ENCODE results near the gene PLEKHA3.

PLEKHA3 gene

GRCh38 chr2:178473373-178473772 is 6.9 kb upstream of the PLEKHA3 start:
- TF ChIP-seq, protein P1, sequence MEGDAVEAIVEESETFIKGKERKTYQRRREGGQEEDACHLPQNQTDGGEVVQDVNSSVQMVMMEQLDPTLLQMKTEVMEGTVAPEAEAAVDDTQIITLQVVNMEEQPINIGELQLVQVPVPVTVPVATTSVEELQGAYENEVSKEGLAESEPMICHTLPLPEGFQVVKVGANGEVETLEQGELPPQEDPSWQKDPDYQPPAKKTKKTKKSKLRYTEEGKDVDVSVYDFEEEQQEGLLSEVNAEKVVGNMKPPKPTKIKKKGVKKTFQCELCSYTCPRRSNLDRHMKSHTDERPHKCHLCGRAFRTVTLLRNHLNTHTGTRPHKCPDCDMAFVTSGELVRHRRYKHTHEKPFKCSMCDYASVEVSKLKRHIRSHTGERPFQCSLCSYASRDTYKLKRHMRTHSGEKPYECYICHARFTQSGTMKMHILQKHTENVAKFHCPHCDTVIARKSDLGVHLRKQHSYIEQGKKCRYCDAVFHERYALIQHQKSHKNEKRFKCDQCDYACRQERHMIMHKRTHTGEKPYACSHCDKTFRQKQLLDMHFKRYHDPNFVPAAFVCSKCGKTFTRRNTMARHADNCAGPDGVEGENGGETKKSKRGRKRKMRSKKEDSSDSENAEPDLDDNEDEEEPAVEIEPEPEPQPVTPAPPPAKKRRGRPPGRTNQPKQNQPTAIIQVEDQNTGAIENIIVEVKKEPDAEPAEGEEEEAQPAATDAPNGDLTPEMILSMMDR (IDR thresholded peaks at IDR 0.05; ENCODE audit: control insufficient read depth, extremely low read depth, insufficient read depth): no peak
- DNase-seq (ENCODE audit: low read depth): no peak
- H3K4me3 ChIP-seq (ENCODE audit: low read depth, low read length): no peak overlapping the region

GRCh38 chr2:178473931-178474330 is 6.3 kb upstream of the PLEKHA3 start:
- H3K4me3 ChIP-seq (ENCODE audit: low read depth, low read length): no peak overlapping the region
- no peak for DNase-seq (ENCODE audit: low read depth)
- TF ChIP-seq, protein P1 (IDR thresholded peaks at IDR 0.05; ENCODE audit: control insufficient read depth, extremely low read depth, insufficient read depth): no peak

- DNase-seq (ENCODE audit: low read depth): no peak
- no peak overlapping the region for H3K4me3 ChIP-seq (ENCODE audit: low read depth, low read length)
- TF ChIP-seq, protein P1 (IDR thresholded peaks at IDR 0.05; ENCODE audit: control insufficient read depth, extremely low read depth, insufficient read depth): no peak
Observed at GRCh38 chr2:178474560-178474959, 5.7 kb upstream of the PLEKHA3 start.

DNA sequence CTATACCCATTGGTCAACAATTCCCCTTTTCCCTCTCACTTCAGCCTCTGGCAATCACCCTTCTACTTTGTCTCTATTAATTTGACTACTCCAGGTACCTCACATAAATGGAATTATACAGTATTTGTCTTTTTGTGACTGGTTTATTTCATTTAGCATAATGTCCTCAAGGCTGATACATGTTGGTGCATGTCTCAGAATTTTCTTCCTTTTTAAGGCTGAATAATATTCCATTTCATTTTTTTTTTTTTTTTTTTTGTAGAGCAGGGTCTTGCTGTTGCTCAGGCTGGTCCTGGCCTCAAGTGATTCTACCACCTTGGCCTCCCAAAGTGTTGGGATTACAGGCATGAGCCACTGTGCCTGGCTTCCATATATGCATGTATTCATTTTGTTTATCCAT is 3.8 kb upstream of the PLEKHA3 start:
- no peak for DNase-seq (ENCODE audit: low read depth)
- H3K4me3 ChIP-seq (ENCODE audit: low read depth, low read length): no peak overlapping the region
- TF ChIP-seq, protein P1 (IDR thresholded peaks at IDR 0.05; ENCODE audit: control insufficient read depth, extremely low read depth, insufficient read depth): no peak

GRCh38 chr2:178477443-178478129 is 2.7 kb upstream of the PLEKHA3 start:
- TF ChIP-seq, protein P1 (IDR thresholded peaks at IDR 0.05; ENCODE audit: control insufficient read depth, extremely low read depth, insufficient read depth): no peak

DNA sequence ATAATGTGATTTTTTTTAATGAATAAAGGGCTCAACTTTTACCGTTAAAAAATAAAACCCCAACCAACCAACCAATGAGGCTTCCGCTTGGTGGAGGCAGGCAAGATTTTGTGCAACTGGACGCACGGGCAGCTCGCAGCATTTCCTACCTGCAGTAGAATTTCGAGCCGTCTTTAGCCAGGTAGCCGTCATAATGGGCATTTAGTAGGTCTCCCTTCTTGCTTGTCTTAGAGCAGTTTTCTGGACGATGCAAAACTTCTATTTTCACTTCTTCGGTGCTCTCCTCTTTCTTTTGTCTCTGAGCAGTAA is 2.2 kb upstream of the PLEKHA3 start:
- H3K4me3 ChIP-seq (ENCODE audit: low read depth, low read length): peak overlapping the region; percentile 74
- TF ChIP-seq, protein P1 (IDR thresholded peaks at IDR 0.05; ENCODE audit: control insufficient read depth, extremely low read depth, insufficient read depth): no peak
- DNase-seq (ENCODE audit: low read depth): no peak

More at GRCh38 chr2:178477443-178478129, 2.7 kb upstream of the PLEKHA3 start:
- DNase-seq (ENCODE audit: low read depth): no peak
- H3K4me3 ChIP-seq (ENCODE audit: low read depth, low read length): peak overlapping the region; percentile 74
